Measurements from ENCODE around the gene TNMD. TPM values are rescaled to one million over a fixed set of nuclear protein-coding genes. Genes with fewer than 3 reads are reported as not detected.

Gene TNMD
- total and polyA plus RNA-seq, 8 donors = 0.46 to 0.61 TPM; not detected in 6

DNA sequence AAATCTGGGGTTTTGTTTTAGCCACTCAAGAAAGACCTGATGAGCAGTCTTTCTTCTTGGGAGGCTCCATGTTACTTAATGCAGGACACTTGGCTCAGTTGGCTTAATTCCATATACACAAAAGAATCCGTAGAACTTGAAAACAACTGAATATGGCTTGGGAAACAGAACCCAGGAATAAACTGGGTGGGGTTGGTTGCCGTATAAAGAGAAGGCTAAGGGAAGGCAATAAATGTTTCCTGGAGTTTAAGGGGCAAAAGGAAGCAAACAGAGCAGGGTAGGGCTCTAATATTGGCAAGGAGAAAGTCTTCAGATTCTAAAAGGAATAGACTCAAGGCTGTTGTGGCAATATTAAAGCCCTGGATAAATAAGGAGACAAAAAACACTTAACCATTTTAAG is 8.4 kb downstream of the TNMD start:
- Histone ChIP-seq H3K4me1 (no peaks in the 10 kb centered on the region), H3K27me3 (peaks cover 0 to 18% (median 0%) of the 10 kb centered on the region in 4 donors), H3K36me3 (no peaks in the 10 kb centered on the region), H3K9me3 (no peaks in the 10 kb centered on the region), H3K4me3 (no peak overlapping the region), H3K27ac (no peak overlapping the region)
- TF ChIP-seq, protein P1, sequence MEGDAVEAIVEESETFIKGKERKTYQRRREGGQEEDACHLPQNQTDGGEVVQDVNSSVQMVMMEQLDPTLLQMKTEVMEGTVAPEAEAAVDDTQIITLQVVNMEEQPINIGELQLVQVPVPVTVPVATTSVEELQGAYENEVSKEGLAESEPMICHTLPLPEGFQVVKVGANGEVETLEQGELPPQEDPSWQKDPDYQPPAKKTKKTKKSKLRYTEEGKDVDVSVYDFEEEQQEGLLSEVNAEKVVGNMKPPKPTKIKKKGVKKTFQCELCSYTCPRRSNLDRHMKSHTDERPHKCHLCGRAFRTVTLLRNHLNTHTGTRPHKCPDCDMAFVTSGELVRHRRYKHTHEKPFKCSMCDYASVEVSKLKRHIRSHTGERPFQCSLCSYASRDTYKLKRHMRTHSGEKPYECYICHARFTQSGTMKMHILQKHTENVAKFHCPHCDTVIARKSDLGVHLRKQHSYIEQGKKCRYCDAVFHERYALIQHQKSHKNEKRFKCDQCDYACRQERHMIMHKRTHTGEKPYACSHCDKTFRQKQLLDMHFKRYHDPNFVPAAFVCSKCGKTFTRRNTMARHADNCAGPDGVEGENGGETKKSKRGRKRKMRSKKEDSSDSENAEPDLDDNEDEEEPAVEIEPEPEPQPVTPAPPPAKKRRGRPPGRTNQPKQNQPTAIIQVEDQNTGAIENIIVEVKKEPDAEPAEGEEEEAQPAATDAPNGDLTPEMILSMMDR (IDR thresholded peaks at IDR 0.05) = no peak
- ATAC-seq (no peak), FAIRE-seq (no peak), DNase-seq (no peak)
- intact Hi-C loops (cut with DNase I) = no loop called here
- WGBS, 2 donors = 33 to 54% methylated on average over 2 of the region's 2 CpGs

DNA sequence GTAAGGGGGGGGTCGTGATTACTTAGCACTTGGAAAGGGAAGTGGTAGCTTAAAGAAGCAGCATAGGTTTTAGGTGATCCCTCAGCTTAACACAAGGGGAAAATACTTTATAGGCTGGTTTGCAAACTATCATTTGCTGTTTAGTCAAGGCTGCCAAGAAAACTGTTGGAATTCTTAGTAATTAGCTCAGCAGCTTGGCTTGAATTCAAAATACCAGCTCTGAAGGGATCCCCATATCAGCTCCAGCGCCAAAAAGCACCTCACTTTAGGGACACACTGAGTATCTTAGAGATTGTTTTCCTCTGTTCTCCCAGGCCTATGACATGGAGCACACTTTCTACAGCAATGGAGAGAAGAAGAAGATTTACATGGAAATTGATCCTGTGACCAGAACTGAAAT is 8.8 kb downstream of the TNMD start:
- no peak for FAIRE-seq
- Histone ChIP-seq H3K36me3 (no peaks in the 10 kb centered on the region), H3K27ac (no peak overlapping the region), H3K4me3 (no peak overlapping the region), H3K9me3 (no peaks in the 10 kb centered on the region), H3K4me1 (no peaks in the 10 kb centered on the region), H3K27me3 (peaks cover 0 to 18% (median 0%) of the 10 kb centered on the region in 4 donors)
- no peak for ATAC-seq
- intact Hi-C loops (cut with DNase I) = no loop called here
- TF ChIP-seq, protein P1 (IDR thresholded peaks at IDR 0.05) = no peak
- WGBS, 2 donors = 0 to 2% methylated on average over 2 of the region's 2 CpGs
- DNase-seq = no peak

GRCh38 chrX:100596601-100597000 is 11.9 kb downstream of the TNMD start:
- no peaks in the 10 kb centered on the region for H3K36me3 ChIP-seq
- no peak for ATAC-seq
- 27 to 35% methylated on average over 2 of the region's 2 CpGs for WGBS, 2 donors
- no peak for FAIRE-seq
- TF ChIP-seq, protein P1 (IDR thresholded peaks at IDR 0.05) = no peak
- H3K27ac ChIP-seq = no peak overlapping the region
- H3K4me1 ChIP-seq = no peaks in the 10 kb centered on the region
- H3K9me3 ChIP-seq = no peaks in the 10 kb centered on the region
- no peak for DNase-seq
- intact Hi-C loops (cut with DNase I) = no loop called here
- no peak overlapping the region for H3K4me3 ChIP-seq
- H3K27me3 ChIP-seq = peaks cover 0 to 18% (median 0%) of the 10 kb centered on the region in 4 donors

GRCh38 chrX:100599456-100599855 is 14.7 kb downstream of the TNMD start:
- no peaks in the 10 kb centered on the region for H3K9me3 ChIP-seq
- H3K27ac ChIP-seq = no peak overlapping the region
- H3K27me3 ChIP-seq = peaks cover 0 to 18% (median 0%) of the 10 kb centered on the region in 4 donors
- no peak overlapping the region for H3K4me3 ChIP-seq
- FAIRE-seq = no peak
- H3K4me1 ChIP-seq = no peaks in the 10 kb centered on the region
- TF ChIP-seq, protein P1 (IDR thresholded peaks at IDR 0.05) = no peak
- DNase-seq = no peak
- H3K36me3 ChIP-seq = no peaks in the 10 kb centered on the region
- intact Hi-C loops (cut with DNase I) = no loop called here
- no peak for ATAC-seq
- WGBS, 2 donors = 75 to 79% methylated on average over 9 of the region's 9 CpGs

DNA sequence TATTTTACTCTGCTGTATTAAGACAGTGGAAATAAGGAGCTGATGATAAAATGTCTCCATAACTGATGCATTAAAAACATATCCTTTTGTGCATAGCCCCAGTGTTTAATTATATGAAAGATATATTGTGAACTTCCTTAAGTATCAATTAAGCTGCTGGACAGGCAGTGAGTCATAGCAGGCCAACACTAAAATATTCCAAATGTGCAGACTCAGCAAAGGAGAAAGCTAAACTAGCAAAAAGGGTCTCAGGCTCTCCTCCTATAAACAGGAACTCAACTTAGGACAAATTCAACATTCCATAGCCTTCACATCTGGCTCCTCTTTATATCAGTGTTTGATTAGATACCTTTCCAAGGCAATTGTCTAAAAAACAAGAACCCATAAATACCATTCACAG is 15.6 kb downstream of the TNMD start:
- Histone ChIP-seq H3K9me3 (no peaks in the 10 kb centered on the region), H3K27ac (no peak overlapping the region), H3K27me3 (peaks cover 0 to 18% (median 0%) of the 10 kb centered on the region in 4 donors), H3K36me3 (no peaks in the 10 kb centered on the region), H3K4me1 (no peaks in the 10 kb centered on the region), H3K4me3 (no peak overlapping the region)
- intact Hi-C loops (cut with DNase I) = no loop called here
- TF ChIP-seq, protein P1 (IDR thresholded peaks at IDR 0.05) = no peak
- ATAC-seq (no peak), FAIRE-seq (no peak), DNase-seq (no peak)
